Measurements from ENCODE around the gene MRAS. TPM values are rescaled to one million over a fixed set of nuclear protein-coding genes. Genes with fewer than 3 reads are reported as not detected.

MRAS gene
- total and polyA plus RNA-seq, 2 of the 8 experiments (the other 6 are each of a cell fraction or from before 2014, with no cell fraction given), result 10.6 to 16.2 TPM

DNA sequence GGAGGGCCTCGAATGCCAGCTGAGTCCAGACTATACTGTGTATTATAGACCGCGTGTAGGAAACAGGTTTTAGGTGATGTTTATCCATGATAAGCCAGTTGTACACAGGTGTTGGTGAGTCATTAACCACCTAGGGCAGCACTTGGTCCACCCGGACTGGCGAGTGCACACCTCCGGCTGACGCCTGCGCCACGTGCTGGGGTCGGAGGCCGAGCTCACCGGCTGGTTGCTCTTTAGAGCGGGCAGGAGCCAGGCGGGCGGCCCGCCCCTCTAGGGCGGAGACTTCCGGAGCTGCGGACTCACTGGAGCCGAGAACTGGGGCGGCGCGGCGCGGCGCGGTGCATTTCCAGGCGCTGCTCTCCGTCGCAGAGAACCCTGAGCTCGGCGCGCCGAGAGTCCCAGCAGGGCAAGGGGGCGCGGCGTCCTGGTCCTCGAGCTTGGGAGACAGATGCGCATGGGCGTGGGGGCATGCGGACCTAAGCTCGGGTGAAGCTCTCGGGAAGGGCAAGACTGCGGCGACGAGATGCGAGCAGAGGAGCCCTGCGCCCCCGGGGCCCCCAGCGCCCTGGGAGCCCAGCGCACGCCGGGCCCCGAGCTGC, 86.0 kb downstream of the MRAS start, which contains the start of gene ESYT3:
Gene ESYT3, plus strand, starts transcription at position 341 of the 599 bp plus-strand sequence. Its CDS starts 183 bp downstream, at position 524.
- Histone ChIP-seq H3K79me1 (ENCODE audit: low read depth, low read length) (no peaks in the 10 kb centered on the region; the same call in 1 of the 2 replicates), H2BK120ac (replicated peaks; ENCODE audit: low read depth, low read length) (no peak within 1 kb of the TSS), H2BK20ac (ENCODE audit: low read length) (peak within 1 kb of the TSS; percentile 61; the same call in 1 of the 2 replicates), H2BK15ac (ENCODE audit: low read length) (peak within 1 kb of the TSS; percentile 81; the same call in 1 of the 2 replicates), H4K5ac (ENCODE audit: insufficient read length, low read depth, low read length) (no peak within 1 kb of the TSS), H4K20me1 (replicated peaks in 1 of 2; ENCODE audit: control insufficient read depth in 1 of 2, insufficient read depth in 2 of 2, low read length in 2 of 2) (peaks cover 0 to 2% of the 10 kb centered on the region in 2 experiments), H3K9ac (replicated peaks in 1 of 4; ENCODE audit: extremely low read depth in 1 of 4, low read depth in 3 of 4, low read length in 3 of 4) (peak within 1 kb of the TSS in 1 of 4 experiments; percentile 50; a peak in 2 of 7 replicates), H3K4me3 (ENCODE audit: extremely low read depth in 1 of 4, insufficient read depth in 2 of 4, low read depth in 3 of 4, low read length in 4 of 4) (peak within 1 kb of the TSS; percentile 47 to 66 (median 56)), H3K56ac (replicated peaks; ENCODE audit: insufficient read length, low read depth, low read length) (no peak within 1 kb of the TSS), H3K18ac (ENCODE audit: extremely low read depth, low read length) (peak within 1 kb of the TSS; percentile 71), H2AK5ac (ENCODE audit: low read depth, low read length) (no peak within 1 kb of the TSS), H3K27ac (ENCODE audit: low read depth, low read length) (no peak within 1 kb of the TSS), H3K4ac (replicated peaks; ENCODE audit: insufficient read length, low read depth, low read length) (no peak within 1 kb of the TSS), H3K27me3 (replicated peaks in 1 of 4; ENCODE audit: control insufficient read depth in 3 of 4, extremely low read depth in 1 of 4, insufficient read depth in 3 of 4, low read length in 3 of 4) (peaks cover 19 to 45% (median 36%) of the 10 kb centered on the region in 4 experiments), H3K23ac (ENCODE audit: insufficient read length) (no peak within 1 kb of the TSS), H4K91ac (replicated peaks; ENCODE audit: insufficient read length, low read length) (no peak within 1 kb of the TSS), H3K4me1 (replicated peaks in 1 of 4; ENCODE audit: control insufficient read depth in 3 of 4, insufficient read depth in 4 of 4, low read length in 3 of 4) (peaks cover 0 to 9% (median 6%) of the 10 kb centered on the region in 4 experiments; a peak in 5 of 7 replicates), H3K9me3 (ENCODE audit: insufficient read depth in 2 of 2, low read depth in 1 of 2, low read length in 1 of 2) (peaks cover 5 to 10% of the 10 kb centered on the region in 2 experiments), H2BK5ac (ENCODE audit: low read depth, low read length) (peak within 1 kb of the TSS; percentile 35; the same call in 1 of the 2 replicates), H2BK12ac (ENCODE audit: low read depth, low read length) (peak within 1 kb of the TSS; percentile 60; the same call in 1 of the 2 replicates), H4K8ac (ENCODE audit: extremely low read depth, insufficient read depth, low read length) (peak within 1 kb of the TSS; percentile 72), H3K14ac (ENCODE audit: insufficient read length) (no peak within 1 kb of the TSS), H3K79me2 (ENCODE audit: control insufficient read depth in 1 of 2, insufficient read depth in 2 of 2, low read length in 2 of 2) (no peaks in the 10 kb centered on the region), H3K36me3 (ENCODE audit: control insufficient read depth in 2 of 4, insufficient read depth in 4 of 4, low read length in 3 of 4) (peaks cover 0 to 6% (median 0%) of the 10 kb centered on the region in 4 experiments; a peak in 1 of 8 replicates), H3K23me2 (ENCODE audit: low read depth, low read length) (peaks cover 8% of the 10 kb centered on the region; the same call in 1 of the 2 replicates), H2AFZ (ENCODE audit: low read length) (peak within 1 kb of the TSS; percentile 84; the same call in 1 of the 2 replicates), H3K4me2 (ENCODE audit: insufficient read depth in 1 of 2, low read depth in 2 of 2, low read length in 2 of 2) (peak within 1 kb of the TSS; percentile 89)
- POLR2A ChIA-PET (ENCODE audit: partially characterized antibody), result interaction anchor here (0.5 to 1.5 kb wide), 2 partner anchors 17 to 166 kb away, joined by 5 to 8 read pairs; no protein-coding TSS in a partner anchor
- CTCF ChIA-PET (ENCODE audit: partially characterized antibody), result interaction anchor here (1.0 to 2.4 kb wide), 12 partner anchors 8 to 506 kb away, joined by 3 to 16 read pairs (median 4); partner anchors contain the start of gene CEP70
- FAIRE-seq, result no peak
- DNase-seq (ENCODE audit: low read depth in 1 of 2, low spot score in 2 of 2), result peak; percentile 34 to 86
- WGBS, 2 experiments (ENCODE audit: extremely low coverage in 1 of 2, insufficient coverage in 1 of 2, insufficient read length in 1 of 2, insufficient replicate concordance in 2 of 2, low coverage in 1 of 2, low lambda C conversion rate in 2 of 2, missing lambda C conversion rate in 1 of 2), result 7% methylated on average over 48 of the region's 54 CpGs; no CpG with 5 or more reads in 1 of the 2 experiments
- no peak for TF ChIP-seq ZNF274 (IDR thresholded peaks at IDR 0.05; ENCODE audit: borderline replicate concordance, extremely low read depth, low read length)
- no peak for TF ChIP-seq POU5F1 (IDR thresholded peaks at IDR 0.05; ENCODE audit: low read depth, low read length)
- TF ChIP-seq MAX (IDR thresholded peaks at IDR 0.05), result peak; percentile 99
- TF ChIP-seq, protein P1, sequence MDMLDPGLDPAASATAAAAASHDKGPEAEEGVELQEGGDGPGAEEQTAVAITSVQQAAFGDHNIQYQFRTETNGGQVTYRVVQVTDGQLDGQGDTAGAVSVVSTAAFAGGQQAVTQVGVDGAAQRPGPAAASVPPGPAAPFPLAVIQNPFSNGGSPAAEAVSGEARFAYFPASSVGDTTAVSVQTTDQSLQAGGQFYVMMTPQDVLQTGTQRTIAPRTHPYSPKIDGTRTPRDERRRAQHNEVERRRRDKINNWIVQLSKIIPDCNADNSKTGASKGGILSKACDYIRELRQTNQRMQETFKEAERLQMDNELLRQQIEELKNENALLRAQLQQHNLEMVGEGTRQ (IDR thresholded peaks at IDR 0.05; ENCODE audit: low read length), result 0 out of 2 replicates have a peak, but pooled peaks have one; percentile 7
- TF ChIP-seq KDM5A (IDR thresholded peaks at IDR 0.05; ENCODE audit: low read length), result no peak
- peak; percentile 41; the same call in 1 of the 2 replicates for TF ChIP-seq TAF1 (IDR thresholded peaks at IDR 0.05; ENCODE audit: low read depth, low read length)
- TF ChIP-seq RBBP5 (IDR thresholded peaks at IDR 0.05; ENCODE audit: borderline replicate concordance, low read depth, low read length), result peak; percentile 44; the same call in 1 of the 2 replicates
- no peak for TF ChIP-seq TAF7 (optimal IDR thresholded peaks at IDR 0.05; ENCODE audit: borderline replicate concordance, low read depth, low read length)
- TF ChIP-seq, protein P2, sequence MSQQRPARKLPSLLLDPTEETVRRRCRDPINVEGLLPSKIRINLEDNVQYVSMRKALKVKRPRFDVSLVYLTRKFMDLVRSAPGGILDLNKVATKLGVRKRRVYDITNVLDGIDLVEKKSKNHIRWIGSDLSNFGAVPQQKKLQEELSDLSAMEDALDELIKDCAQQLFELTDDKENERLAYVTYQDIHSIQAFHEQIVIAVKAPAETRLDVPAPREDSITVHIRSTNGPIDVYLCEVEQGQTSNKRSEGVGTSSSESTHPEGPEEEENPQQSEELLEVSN (IDR thresholded peaks at IDR 0.05), result peak; percentile 99
